HepG2 (cell line): Measurements from ENCODE around the gene WNT9A. TPM values are rescaled to one million over a fixed set of nuclear protein-coding genes. Genes with fewer than 3 reads are reported as not detected.

Experiments used
- ATAC-seq: fragments of 200-7000 bp; cut with Tn5 transposase; 3 replicates; pipeline ENCODE4 v1.9.1; 2020; ENCODE audit warnings: mild to moderate bottlenecking, moderate library complexity
- BruUV-seq: library from RNA; stranded (reverse); fragments of 400-500 nt; replicated peaks from 2 replicates; lab custom pipeline; 2021; lab: Mats Ljungman, UMichigan
- CTCF ChIA-PET: fragments of 300-600 bp; formaldehyde crosslinking; extraction: SDS; loops from one replicate; lab custom pipeline; 2021; ENCODE audit warnings: low total read pairs, inconsistent platforms, low intra/inter-chr PET ratio; lab: Yijun Ruan, JAX
- POLR2A ChIA-PET: fragments of 350-600 bp; sonication (Branson Sonifier 250); formaldehyde crosslinking; loops from one replicate; lab custom pipeline; 2020; ENCODE audit warnings: antibody characterized with exemption, inconsistent platforms; lab: Yijun Ruan, JAX
- DNase-seq: peaks from one replicate; pipeline ENCODE4 v3.0.0-alpha.2; 2015; ENCODE audit warnings: low spot score
- FAIRE-seq: peaks from 3 replicates; lab custom pipeline; 2011; peaks lifted over from hg19 to GRCh38; lab: Jason Lieb, UNC
- H2AFZ ChIP-seq: one replicate; pipeline ENCODE4 v1.6.1; 2011; ENCODE audit warnings: low read length, inconsistent platforms
- H3K27ac ChIP-seq: fragments of 300-600 bp; 3 replicates; pipeline ENCODE4 v1.8.0; 2011; ENCODE audit warnings: mixed run types, mild to moderate bottlenecking, mixed read lengths, low read length, inconsistent platforms; ENCODE audit not compliant: insufficient read depth; ENCODE audit errors: extremely low read length
- H3K27me3 ChIP-seq, 2 experiments: fragments of 200-600 bp in 1 of 2; 2 replicates in 1 of 2; 3 replicates in 1 of 2; pipeline versions ENCODE4 v1.6.0 to v1.8.0; 2011; ENCODE audit warnings: low read length in 2 of 2, mild to moderate bottlenecking in 2 of 2, moderate library complexity in 2 of 2, inconsistent platforms in 1 of 2; ENCODE audit not compliant: insufficient read depth in 2 of 2, control insufficient read depth in 1 of 2
- H3K36me3 ChIP-seq, 2 experiments: fragments of 200-600 bp in 1 of 2; replicated peaks in 1 of 2; 2 replicates in 1 of 2; 3 replicates in 1 of 2; pipeline versions ENCODE4 v1.5.1 to v1.8.0; 2011; ENCODE audit warnings: low read length in 2 of 2, inconsistent platforms in 1 of 2; ENCODE audit not compliant: insufficient read depth in 2 of 2, control insufficient read depth in 1 of 2
- H3K4me1 ChIP-seq: 2 replicates; pipeline ENCODE4 v1.5.1; 2012; ENCODE audit warnings: low read length, inconsistent platforms; ENCODE audit not compliant: insufficient read depth
- H3K4me2 ChIP-seq: 2 replicates; pipeline ENCODE4 v1.6.0; 2011; ENCODE audit warnings: low read depth, low read length, inconsistent platforms
- H3K4me3 ChIP-seq, 3 experiments: fragments of 200-600 bp in 1 of 3; sonication (generic), shearing (Covaris generic) in 1 of 3; replicated peaks in 1 of 3; 2 replicates each; pipeline ENCODE4 v1.5.1; 2011 to 2016; ENCODE audit warnings: low read length in 3 of 3, inconsistent platforms in 2 of 3, low read depth in 2 of 3, mild to moderate bottlenecking in 2 of 3, control low read depth in 1 of 3, mixed read lengths in 1 of 3; ENCODE audit not compliant: insufficient read depth in 1 of 3
- H3K79me2 ChIP-seq: one replicate; pipeline ENCODE4 v1.6.1; 2011; ENCODE audit warnings: low read length, inconsistent platforms; ENCODE audit not compliant: insufficient read depth
- H3K9ac ChIP-seq: 2 replicates; pipeline ENCODE4 v1.6.0; 2011; ENCODE audit warnings: mild to moderate bottlenecking, low read depth, low read length, inconsistent platforms; ENCODE audit not compliant: insufficient read depth
- H3K9me3 ChIP-seq: 2 replicates; pipeline ENCODE4 v1.5.1; 2012; ENCODE audit warnings: mild to moderate bottlenecking, low read length
- H4K20me1 ChIP-seq: 2 replicates; pipeline ENCODE4 v1.6.0; 2011; ENCODE audit warnings: inconsistent platforms, mild to moderate bottlenecking, low read length, moderate library complexity; ENCODE audit not compliant: insufficient read depth
- ATF7 ChIP-seq, 2 experiments: fragments of 450-650 bp in 1 of 2; sonication (generic) in 1 of 2; formaldehyde crosslinking in 1 of 2; IDR thresholded peaks; 2 replicates each; pipeline versions ENCODE4 v1.4.0 to v1.6.1; 2016 to 2020; ENCODE audit warnings: antibody characterized with exemption in 1 of 2, mild to moderate bottlenecking in 1 of 2, missing genetic modification reagents in 1 of 2
- CENPBD1 ChIP-seq: sonication (generic); formaldehyde crosslinking; IDR thresholded peaks from 2 replicates; pipeline ENCODE4 v1.8.0; 2022; ENCODE audit warnings: missing genetic modification reagents, low read depth, mild to moderate bottlenecking, borderline replicate concordance
- RBM39 ChIP-seq: fragments of 200-400 bp; formaldehyde crosslinking; IDR thresholded peaks from one replicate; pipeline ENCODE4 v1.6.1; 2018; ENCODE audit warnings: antibody characterized with exemption, mild to moderate bottlenecking, low read depth, low read length; ENCODE audit not compliant: poor library complexity, severe bottlenecking
- REST ChIP-seq, 2 experiments: IDR thresholded peaks; 2 replicates each; pipeline ENCODE4 v1.6.1; 2011 to 2012; ENCODE audit warnings: low read length in 2 of 2, borderline replicate concordance in 1 of 2, low read depth in 1 of 2, mild to moderate bottlenecking in 1 of 2, moderate library complexity in 1 of 2
- ZNF136 ChIP-seq: sonication (generic); formaldehyde crosslinking; IDR thresholded peaks from 2 replicates; pipeline ENCODE4 v1.8.1; 2022; ENCODE audit warnings: low read depth, mild to moderate bottlenecking, moderate library complexity, missing genetic modification reagents
- ZNF224 ChIP-seq: sonication (generic); formaldehyde crosslinking; IDR thresholded peaks from 2 replicates; pipeline ENCODE4 v1.5.0; 2020; ENCODE audit warnings: mild to moderate bottlenecking, missing genetic modification reagents
- ZNF280B ChIP-seq: sonication (generic); formaldehyde crosslinking; IDR thresholded peaks from 2 replicates; pipeline ENCODE4 v1.5.0; 2020; ENCODE audit warnings: missing genetic modification reagents, mild to moderate bottlenecking, borderline replicate concordance
- ZNF382 ChIP-seq: sonication (generic); formaldehyde crosslinking; IDR thresholded peaks from 2 replicates; pipeline ENCODE4 v1.5.0; 2020; ENCODE audit warnings: missing genetic modification reagents, mild to moderate bottlenecking, borderline replicate concordance
- ZNF652 ChIP-seq: IDR thresholded peaks from 2 replicates; pipeline ENCODE4 v1.6.1; 2016; ENCODE audit warnings: low read depth, borderline replicate concordance
- ZNF660 ChIP-seq: sonication (generic); formaldehyde crosslinking; IDR thresholded peaks from 2 replicates; pipeline ENCODE4 v1.5.1; 2020; ENCODE audit warnings: mild to moderate bottlenecking, low read depth, missing genetic modification reagents, borderline replicate concordance
- ZNF720 ChIP-seq: sonication (generic); formaldehyde crosslinking; IDR thresholded peaks from 2 replicates; pipeline ENCODE4 v1.4.0; 2020; ENCODE audit warnings: missing genetic modification reagents
- WGBS: methylation state at CpG from one replicate; pipeline ENCODE4 v1.1.6; 2017; ENCODE audit warnings: low lambda C conversion rate; 5-methylcytosine and 5-hydroxymethylcytosine counted together
- in situ Hi-C: cut with HindIII; loops from 2 replicates; pipeline ENCODE4 v1.10.0; 2017; ENCODE audit warnings: low pct_unique_long_range_greater_than_20kb; ENCODE audit not compliant: extremely low pct_ligation_motif_present
- intact Hi-C: fragments of 100-400 bp; cut with micrococcal nuclease; formaldehyde crosslinking; loops from one replicate; pipeline ENCODE4 v1.10.0; 2022; ENCODE audit not compliant: unreplicated experiment
- polyA plus RNA-seq, 8 experiments: library from polyadenylated mRNA; depleted of rRNA in 3 of 8; stranded (reverse) in 7 of 8; unstranded in 1 of 8; fragments of >200 nt; fragmentation: Illumina TruSeq in 4 of 8; extraction: Trizol in 4 of 8; gene quantifications; 2 replicates each; pipeline versions ENCODE4 v1.2.1 to v1.2.3, GENCODE V29; 2011 to 2016; ENCODE audit warnings: low read depth in 4 of 8, missing spikeins in 1 of 8, mixed read lengths in 1 of 8; ENCODE audit not compliant: insufficient read depth in 1 of 8
- total RNA-seq, 5 experiments: library from RNA; depleted of rRNA; stranded (reverse); fragments of >200 nt; fragmentation: Illumina TruSeq; extraction: Trizol; gene quantifications; 2 replicates each; pipeline ENCODE4 v1.2.3, GENCODE V29; 2016; ENCODE audit warnings: low read depth in 1 of 5

Gene WNT9A
- total and polyA plus RNA-seq, 2 of the 13 experiments (the other 11 are each of a cell fraction or from before 2014, with no cell fraction given) = 0.04 TPM; not detected in 1

GRCh38 chr1:227922501-227923352, 25.0 kb downstream of the WNT9A start:
- intact Hi-C loops = no loop called here
- H4K20me1 ChIP-seq = no peaks in the 10 kb centered on the region
- H3K36me3 ChIP-seq = no peaks in the 10 kb centered on the region
- no peaks in the 10 kb centered on the region for H3K9me3 ChIP-seq
- ChIA-PET CTCF (no interaction called here), POLR2A (no interaction called here)
- no peak overlapping the region for H3K4me2 ChIP-seq
- FAIRE-seq = no peak
- in situ Hi-C loops = no loop called here
- no TSS peak for BruUV-seq
- H3K4me1 ChIP-seq = no peaks in the 10 kb centered on the region
- WGBS = 22% methylated on average over 12 of the region's 18 CpGs
- H3K9ac ChIP-seq = no peak overlapping the region
- no peaks in the 10 kb centered on the region for H3K79me2 ChIP-seq
- no peak for DNase-seq
- TF ChIP-seq REST (IDR thresholded peaks at IDR 0.05; ENCODE audit: borderline replicate concordance in 1 of 2, low read depth in 1 of 2, low read length in 2 of 2) = no peak
- TF ChIP-seq ZNF382 (CRISPR knock-in tag) = no peak
- no peak for TF ChIP-seq ZNF136 (CRISPR knock-in tag)
- TF ChIP-seq RBM39 = no peak
- TF ChIP-seq ZNF660 = no peak
- TF ChIP-seq CENPBD1 = no peak
- no peak for TF ChIP-seq ATF7 (IDR thresholded peaks at IDR 0.05)
- no peak for TF ChIP-seq ATF7 (CRISPR knock-in tag; IDR thresholded peaks at IDR 0.05)
- TF ChIP-seq ZNF280B (CRISPR knock-in tag) = no peak
- TF ChIP-seq ZNF652 (CRISPR knock-in tag) = no peak
- TF ChIP-seq ZNF224 (CRISPR knock-in tag) = no peak
- TF ChIP-seq ZNF720 (CRISPR knock-in tag) = no peak
- H3K27me3 ChIP-seq = peaks cover 16 to 59% of the 10 kb centered on the region in 2 experiments; a peak in 4 of 5 replicates
- no peak overlapping the region for H2AFZ ChIP-seq
- H3K4me3 ChIP-seq = no peak overlapping the region
- ATAC-seq = no peak
- H3K27ac ChIP-seq = no peak overlapping the region
